ENCODE results near the gene FZD7. TPM values are rescaled to one million over a fixed set of nuclear protein-coding genes. Genes with fewer than 3 reads are reported as not detected.

Gene FZD7
- total RNA-seq, 1 donor from 2014 or later: 79.4 TPM

DNA sequence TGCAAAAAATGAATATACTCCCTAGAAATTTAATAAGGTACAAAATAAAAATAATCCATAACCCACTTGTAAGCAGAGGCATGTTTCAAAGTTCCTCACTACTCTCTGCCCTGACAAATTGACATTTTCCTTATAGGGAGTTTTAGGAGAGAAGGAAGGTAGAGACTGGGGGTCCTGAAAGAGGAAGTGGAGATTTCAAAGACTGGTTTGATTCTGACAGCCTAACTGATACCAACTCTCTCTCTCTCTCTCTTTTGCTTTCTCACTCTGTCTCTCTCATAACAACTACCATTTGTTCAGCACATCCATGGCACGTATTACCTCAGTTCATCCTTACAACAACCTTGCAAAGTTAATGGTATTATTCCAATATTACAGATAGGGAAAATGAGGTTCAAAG is 18.6 kb downstream of the FZD7 start:
- Mint-ChIP-seq H3K36me3 (no peaks in the 10 kb centered on the region), H3K9me3 (no peaks in the 10 kb centered on the region), H3K4me1 (peaks cover 39% of the 10 kb centered on the region), H3K27ac (no peak overlapping the region), H3K4me3 (no peak overlapping the region), H3K27me3 (ENCODE audit: insufficient read depth, low read depth) (peaks cover 2% of the 10 kb centered on the region)
- H3K27ac ChIP-seq: no peak overlapping the region
- no peaks in the 10 kb centered on the region for H4K20me1 ChIP-seq (ENCODE audit: low read depth)
- no peak overlapping the region for H3K9ac ChIP-seq
- no peak overlapping the region for H2AFZ ChIP-seq (replicated peaks)
- no peaks in the 10 kb centered on the region for H3K9me3 ChIP-seq (ENCODE audit: low read depth)
- no peaks in the 10 kb centered on the region for H3K36me3 ChIP-seq
- peak overlapping the region; percentile 12 for H3K4me3 ChIP-seq
- H3F3A ChIP-seq (ENCODE audit: low read depth): peaks cover 29% of the 10 kb centered on the region
- no peaks in the 10 kb centered on the region for H3K79me2 ChIP-seq (ENCODE audit: low read depth)
- DNase-seq (ENCODE audit: low spot score): no peak
- TF ChIP-seq, protein P1, sequence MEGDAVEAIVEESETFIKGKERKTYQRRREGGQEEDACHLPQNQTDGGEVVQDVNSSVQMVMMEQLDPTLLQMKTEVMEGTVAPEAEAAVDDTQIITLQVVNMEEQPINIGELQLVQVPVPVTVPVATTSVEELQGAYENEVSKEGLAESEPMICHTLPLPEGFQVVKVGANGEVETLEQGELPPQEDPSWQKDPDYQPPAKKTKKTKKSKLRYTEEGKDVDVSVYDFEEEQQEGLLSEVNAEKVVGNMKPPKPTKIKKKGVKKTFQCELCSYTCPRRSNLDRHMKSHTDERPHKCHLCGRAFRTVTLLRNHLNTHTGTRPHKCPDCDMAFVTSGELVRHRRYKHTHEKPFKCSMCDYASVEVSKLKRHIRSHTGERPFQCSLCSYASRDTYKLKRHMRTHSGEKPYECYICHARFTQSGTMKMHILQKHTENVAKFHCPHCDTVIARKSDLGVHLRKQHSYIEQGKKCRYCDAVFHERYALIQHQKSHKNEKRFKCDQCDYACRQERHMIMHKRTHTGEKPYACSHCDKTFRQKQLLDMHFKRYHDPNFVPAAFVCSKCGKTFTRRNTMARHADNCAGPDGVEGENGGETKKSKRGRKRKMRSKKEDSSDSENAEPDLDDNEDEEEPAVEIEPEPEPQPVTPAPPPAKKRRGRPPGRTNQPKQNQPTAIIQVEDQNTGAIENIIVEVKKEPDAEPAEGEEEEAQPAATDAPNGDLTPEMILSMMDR (IDR thresholded peaks at IDR 0.05): no peak
- TF ChIP-seq EZH2 (IDR thresholded peaks at IDR 0.05): no peak
- TF ChIP-seq EZH2phosphoT487 (IDR thresholded peaks at IDR 0.05): no peak
- peaks cover 31% of the 10 kb centered on the region for H3K4me1 ChIP-seq
- no peaks in the 10 kb centered on the region for H3K27me3 ChIP-seq
- peak overlapping the region; percentile 61 for H3K4me2 ChIP-seq

DNA sequence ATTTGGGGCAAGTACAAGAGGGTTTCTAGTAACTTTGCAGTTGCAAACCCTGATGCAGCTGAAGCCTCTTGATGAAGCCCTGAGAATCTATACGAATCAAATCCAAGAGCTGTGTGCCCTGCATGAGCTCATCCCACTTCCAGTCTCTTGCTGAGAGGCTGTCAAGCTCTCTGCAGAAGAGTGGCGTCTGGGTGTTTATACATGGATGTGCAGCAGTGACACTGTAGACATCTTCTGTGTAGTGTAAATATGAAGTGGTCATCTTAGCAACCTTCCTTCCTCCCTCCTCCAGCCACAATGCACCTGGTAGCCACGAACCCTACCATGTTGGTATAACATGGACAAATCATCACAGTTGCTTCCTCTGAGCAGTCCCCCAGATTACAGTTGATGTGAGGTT is 21.0 kb downstream of the FZD7 start:
- H3F3A ChIP-seq (ENCODE audit: low read depth): peaks cover 29% of the 10 kb centered on the region
- H3K9ac ChIP-seq: no peak overlapping the region
- H3K27me3 ChIP-seq: no peaks in the 10 kb centered on the region
- H3K9me3 ChIP-seq (ENCODE audit: low read depth): no peaks in the 10 kb centered on the region
- no peak overlapping the region for H2AFZ ChIP-seq (replicated peaks)
- no peak for DNase-seq (ENCODE audit: low spot score)
- H3K4me3 Mint-ChIP-seq: no peak overlapping the region
- no peaks in the 10 kb centered on the region for H3K79me2 ChIP-seq (ENCODE audit: low read depth)
- no peaks in the 10 kb centered on the region for H3K36me3 ChIP-seq
- H3K27ac ChIP-seq: no peak overlapping the region
- no peak overlapping the region for H3K4me3 ChIP-seq
- TF ChIP-seq, protein P1 (IDR thresholded peaks at IDR 0.05): no peak
- TF ChIP-seq EZH2 (IDR thresholded peaks at IDR 0.05): no peak
- TF ChIP-seq EZH2phosphoT487 (IDR thresholded peaks at IDR 0.05): no peak
- peak overlapping the region; percentile 46 for H3K27ac Mint-ChIP-seq
- no peaks in the 10 kb centered on the region for H3K9me3 Mint-ChIP-seq
- peaks cover 2% of the 10 kb centered on the region for H3K36me3 Mint-ChIP-seq
- H3K4me1 ChIP-seq: peaks cover 27% of the 10 kb centered on the region
- peaks cover 2% of the 10 kb centered on the region for H3K27me3 Mint-ChIP-seq (ENCODE audit: insufficient read depth, low read depth)
- H4K20me1 ChIP-seq (ENCODE audit: low read depth): no peaks in the 10 kb centered on the region
- peaks cover 35% of the 10 kb centered on the region for H3K4me1 Mint-ChIP-seq
- H3K4me2 ChIP-seq: no peak overlapping the region

DNA sequence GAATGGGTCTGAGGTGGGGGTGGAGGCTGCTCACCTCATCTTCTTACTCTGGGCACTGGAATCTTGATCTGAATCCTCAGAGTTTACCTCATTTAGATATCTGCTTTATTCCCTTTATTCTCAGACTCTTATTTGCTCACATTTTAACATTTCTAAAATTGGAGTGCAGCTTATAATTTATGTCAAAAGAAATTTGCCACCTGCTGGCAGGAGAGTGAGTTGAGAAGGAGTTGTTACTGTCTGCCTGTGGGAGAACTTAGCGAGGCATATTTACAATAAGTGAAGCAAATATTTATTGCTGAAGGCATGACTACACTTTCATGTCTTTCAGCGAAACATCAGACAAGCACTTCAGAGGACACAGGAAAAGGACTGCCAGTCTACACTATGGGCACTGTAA is 23.0 kb downstream of the FZD7 start:
- H3K79me2 ChIP-seq (ENCODE audit: low read depth): no peaks in the 10 kb centered on the region
- H3K4me1 Mint-ChIP-seq: peaks cover 25% of the 10 kb centered on the region
- no peaks in the 10 kb centered on the region for H3K27me3 Mint-ChIP-seq (ENCODE audit: insufficient read depth, low read depth)
- peaks cover 16% of the 10 kb centered on the region for H3F3A ChIP-seq (ENCODE audit: low read depth)
- no peak for DNase-seq (ENCODE audit: low spot score)
- H2AFZ ChIP-seq (replicated peaks): no peak overlapping the region
- H3K4me1 ChIP-seq: peaks cover 11% of the 10 kb centered on the region
- H3K4me2 ChIP-seq: no peak overlapping the region
- H3K36me3 ChIP-seq: no peaks in the 10 kb centered on the region
- H3K27me3 ChIP-seq: no peaks in the 10 kb centered on the region
- H3K4me3 Mint-ChIP-seq: no peak overlapping the region
- H3K27ac ChIP-seq: no peak overlapping the region
- H4K20me1 ChIP-seq (ENCODE audit: low read depth): no peaks in the 10 kb centered on the region
- peaks cover 2% of the 10 kb centered on the region for H3K36me3 Mint-ChIP-seq
- no peak overlapping the region for H3K4me3 ChIP-seq
- H3K9me3 Mint-ChIP-seq: no peaks in the 10 kb centered on the region
- H3K9ac ChIP-seq: no peak overlapping the region
- no peak overlapping the region for H3K27ac Mint-ChIP-seq
- H3K9me3 ChIP-seq (ENCODE audit: low read depth): no peaks in the 10 kb centered on the region
- TF ChIP-seq EZH2 (IDR thresholded peaks at IDR 0.05): no peak
- TF ChIP-seq, protein P1 (IDR thresholded peaks at IDR 0.05): no peak
- no peak for TF ChIP-seq EZH2phosphoT487 (IDR thresholded peaks at IDR 0.05)

All from neural progenitor cell (in vitro differentiated cells).